ENCODE measurements around the gene SEL1L2.

DNA sequence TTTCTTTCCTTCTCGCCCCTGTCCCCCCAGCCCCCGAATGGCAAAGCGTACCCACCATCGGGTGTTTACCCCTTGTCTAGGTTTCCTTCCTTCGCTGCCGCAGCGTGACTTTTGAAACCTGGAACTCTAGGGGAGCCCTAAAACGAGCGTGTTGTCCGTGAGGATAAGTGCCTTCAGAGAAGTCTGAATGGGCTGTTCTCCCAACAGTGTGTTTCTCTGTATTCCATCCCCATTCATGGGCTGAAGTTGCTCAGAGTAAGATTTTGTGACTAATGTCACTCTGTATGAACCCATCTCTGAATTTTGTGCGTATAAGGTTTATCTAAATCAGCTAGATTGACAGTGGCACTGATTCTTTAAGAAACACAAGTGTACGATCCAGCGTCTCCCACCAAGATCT lies 5.9 kb upstream of the SEL1L2 start:
- TF ChIP-seq POLR2A (IDR thresholded peaks at IDR 0.05), result no peak
- TF ChIP-seq, protein P1, sequence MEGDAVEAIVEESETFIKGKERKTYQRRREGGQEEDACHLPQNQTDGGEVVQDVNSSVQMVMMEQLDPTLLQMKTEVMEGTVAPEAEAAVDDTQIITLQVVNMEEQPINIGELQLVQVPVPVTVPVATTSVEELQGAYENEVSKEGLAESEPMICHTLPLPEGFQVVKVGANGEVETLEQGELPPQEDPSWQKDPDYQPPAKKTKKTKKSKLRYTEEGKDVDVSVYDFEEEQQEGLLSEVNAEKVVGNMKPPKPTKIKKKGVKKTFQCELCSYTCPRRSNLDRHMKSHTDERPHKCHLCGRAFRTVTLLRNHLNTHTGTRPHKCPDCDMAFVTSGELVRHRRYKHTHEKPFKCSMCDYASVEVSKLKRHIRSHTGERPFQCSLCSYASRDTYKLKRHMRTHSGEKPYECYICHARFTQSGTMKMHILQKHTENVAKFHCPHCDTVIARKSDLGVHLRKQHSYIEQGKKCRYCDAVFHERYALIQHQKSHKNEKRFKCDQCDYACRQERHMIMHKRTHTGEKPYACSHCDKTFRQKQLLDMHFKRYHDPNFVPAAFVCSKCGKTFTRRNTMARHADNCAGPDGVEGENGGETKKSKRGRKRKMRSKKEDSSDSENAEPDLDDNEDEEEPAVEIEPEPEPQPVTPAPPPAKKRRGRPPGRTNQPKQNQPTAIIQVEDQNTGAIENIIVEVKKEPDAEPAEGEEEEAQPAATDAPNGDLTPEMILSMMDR (IDR thresholded peaks at IDR 0.05), result no peak

All from right lobe of liver (tissue), 4 donors.